ENCODE measurements around the gene HCN3.

The HCN3 gene

GRCh38 chr1:155300553-155301329 lies 23.5 kb downstream of the HCN3 start:
- Mint-ChIP-seq H3K27me3 (ENCODE audit: low read depth) (peaks cover 21% of the 10 kb centered on the region), H3K27ac (no peak overlapping the region), H3K9me3 (no peaks in the 10 kb centered on the region), H3K36me3 (ENCODE audit: low read depth) (no peaks in the 10 kb centered on the region), H3K4me1 (ENCODE audit: low read depth) (peaks cover 5% of the 10 kb centered on the region), H3K4me3 (no peak overlapping the region)
- no peak for DNase-seq (ENCODE audit: low spot score)

DNA sequence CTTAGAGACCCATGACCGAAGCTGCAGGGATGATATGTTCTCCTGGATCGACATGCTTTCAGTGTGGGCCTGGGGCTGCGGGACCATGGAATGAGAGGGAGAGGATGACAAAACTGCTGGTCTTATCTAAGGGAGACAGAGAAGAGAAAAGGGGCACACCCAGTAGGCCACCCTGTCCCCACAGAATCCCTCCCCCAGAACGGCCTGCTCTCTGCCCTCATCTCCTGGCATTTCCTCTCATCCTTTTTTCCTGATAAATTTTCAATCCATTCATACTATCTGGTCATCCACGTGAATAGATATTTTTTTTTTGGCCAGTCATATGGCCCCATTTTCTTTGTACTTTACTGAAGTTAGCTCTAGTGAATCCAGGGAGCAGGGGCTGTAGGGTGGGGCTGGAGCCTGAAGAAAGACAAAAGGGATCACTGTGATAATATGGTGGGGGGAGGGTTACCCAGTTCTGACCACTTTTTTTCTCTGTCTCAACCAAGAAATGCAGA lies 24.1 kb downstream of the HCN3 start, which contains the start of gene PKLR:
PKLR (minus strand) TSS at position 97 of the 500 bp plus-strand sequence; CDS start at position 54, 43 bp downstream.
- H3K27ac Mint-ChIP-seq = no peak within 1 kb of the TSS
- peaks cover 15% of the 10 kb centered on the region for H3K27me3 Mint-ChIP-seq (ENCODE audit: low read depth)
- H3K4me1 Mint-ChIP-seq (ENCODE audit: low read depth) = peaks cover 5% of the 10 kb centered on the region
- no peaks in the 10 kb centered on the region for H3K36me3 Mint-ChIP-seq (ENCODE audit: low read depth)
- no peak for DNase-seq (ENCODE audit: low spot score)
- no peak within 1 kb of the TSS for H3K4me3 Mint-ChIP-seq
- H3K9me3 Mint-ChIP-seq = no peaks in the 10 kb centered on the region

- Mint-ChIP-seq H3K9me3 (no peaks in the 10 kb centered on the region), H3K27ac (peak overlapping the region; percentile 22), H3K27me3 (ENCODE audit: low read depth) (no peaks in the 10 kb centered on the region), H3K4me1 (ENCODE audit: low read depth) (no peaks in the 10 kb centered on the region), H3K4me3 (no peak overlapping the region), H3K36me3 (ENCODE audit: low read depth) (peaks cover 6% of the 10 kb centered on the region)
- no peak for DNase-seq (ENCODE audit: low spot score)
Measured at GRCh38 chr1:155304558-155305063, 27.3 kb downstream of the HCN3 start.

GRCh38 chr1:155305881-155306391 lies 28.7 kb downstream of the HCN3 start:
- no peak for DNase-seq (ENCODE audit: low spot score)
- H3K9me3 Mint-ChIP-seq = no peaks in the 10 kb centered on the region
- H3K36me3 Mint-ChIP-seq (ENCODE audit: low read depth) = peaks cover 18% of the 10 kb centered on the region
- H3K27me3 Mint-ChIP-seq (ENCODE audit: low read depth) = no peaks in the 10 kb centered on the region
- peaks cover 11% of the 10 kb centered on the region for H3K4me1 Mint-ChIP-seq (ENCODE audit: low read depth)
- no peak overlapping the region for H3K4me3 Mint-ChIP-seq
- no peak overlapping the region for H3K27ac Mint-ChIP-seq

DNA sequence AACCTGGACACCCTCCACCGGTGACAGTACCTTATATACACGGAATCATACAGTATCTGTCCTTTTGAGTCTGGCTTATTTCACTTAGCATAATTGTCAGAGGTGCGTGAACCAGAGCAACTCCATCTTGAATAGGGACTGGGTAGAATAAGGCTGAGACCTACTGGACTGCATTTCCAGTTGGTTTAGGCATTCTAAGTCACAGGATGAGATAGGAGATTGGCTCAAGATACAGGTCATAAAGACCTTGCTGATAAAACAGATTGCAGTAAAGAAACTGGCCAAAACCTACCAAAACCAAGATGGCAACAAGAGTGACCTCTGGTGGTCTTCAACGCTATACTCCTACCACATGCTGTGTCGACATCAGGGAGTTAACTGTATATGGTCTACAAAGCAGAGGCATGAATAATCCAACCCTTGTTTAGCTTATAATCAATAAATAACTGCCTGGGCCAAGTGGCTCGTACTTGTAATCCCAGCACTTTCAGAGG lies 30.0 kb downstream of the HCN3 start:
- Mint-ChIP-seq H3K27ac (peak overlapping the region; percentile 55), H3K27me3 (ENCODE audit: low read depth) (no peaks in the 10 kb centered on the region), H3K36me3 (ENCODE audit: low read depth) (peaks cover 28% of the 10 kb centered on the region), H3K4me1 (ENCODE audit: low read depth) (peaks cover 18% of the 10 kb centered on the region), H3K4me3 (peak overlapping the region; percentile 42), H3K9me3 (no peaks in the 10 kb centered on the region)
- DNase-seq (ENCODE audit: low spot score) = no peak

DNA sequence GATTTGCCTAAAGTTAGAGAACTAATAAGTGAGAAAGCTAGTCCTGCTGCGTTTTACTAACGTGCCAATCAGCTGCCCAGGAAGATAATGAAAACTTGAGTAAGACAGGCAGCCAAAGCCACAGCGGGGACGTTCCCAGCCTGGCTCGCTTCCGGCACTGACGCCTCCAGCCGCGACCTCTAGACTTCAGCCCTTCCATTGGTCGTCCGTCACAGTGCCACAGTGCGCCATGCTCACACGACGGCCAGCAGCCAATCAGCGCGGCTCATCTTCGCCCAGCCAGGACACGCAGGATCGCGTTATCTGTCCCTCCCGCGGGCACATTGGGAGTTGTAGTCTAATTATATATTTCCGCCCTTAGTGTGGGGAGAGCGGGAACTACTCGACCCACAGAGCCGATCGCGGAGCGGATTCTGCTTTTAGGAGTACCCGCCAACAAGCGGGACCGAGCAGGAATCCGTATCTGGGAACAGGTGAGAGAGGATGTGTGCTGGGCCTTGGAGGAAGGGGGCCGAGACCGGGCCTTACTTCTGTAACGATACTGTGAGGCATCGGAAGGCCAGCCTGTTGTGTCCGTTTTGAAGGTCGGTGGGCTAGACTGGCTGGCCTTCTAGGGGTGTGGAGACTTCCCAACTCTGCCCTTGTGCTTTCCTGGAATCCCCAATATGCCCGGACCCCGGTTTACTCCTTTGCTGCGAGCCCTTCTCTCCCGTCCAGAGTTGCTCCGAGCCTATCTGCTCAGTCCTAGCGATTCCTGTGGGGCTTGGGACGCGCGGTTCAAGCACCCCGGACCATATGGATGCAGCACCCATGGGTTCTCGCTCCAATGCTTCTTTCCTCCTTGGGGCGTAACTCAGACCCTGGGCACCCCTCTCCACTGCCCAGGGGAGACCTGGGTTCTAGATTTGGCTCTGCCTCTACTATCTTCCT lies 31.5 kb downstream of the HCN3 start, which contains the start of gene FDPS:
FDPS (plus strand) TSS at position 374 of the 930 bp plus-strand sequence. CDS start 924 bp downstream, outside the sequence.
- Mint-ChIP-seq H3K27me3 (ENCODE audit: low read depth) (no peaks in the 10 kb centered on the region), H3K36me3 (ENCODE audit: low read depth) (peaks cover 40% of the 10 kb centered on the region)

GRCh38 chr1:155309423-155310021 lies 32.3 kb downstream of the HCN3 start:
- peaks cover 26% of the 10 kb centered on the region for H3K4me1 Mint-ChIP-seq (ENCODE audit: low read depth)
- H3K9me3 Mint-ChIP-seq = no peaks in the 10 kb centered on the region
- peak overlapping the region; percentile 98 for H3K4me3 Mint-ChIP-seq
- peaks cover 42% of the 10 kb centered on the region for H3K36me3 Mint-ChIP-seq (ENCODE audit: low read depth)
- H3K27me3 Mint-ChIP-seq (ENCODE audit: low read depth) = no peaks in the 10 kb centered on the region
- no peak for DNase-seq (ENCODE audit: low spot score)
- H3K27ac Mint-ChIP-seq = peak overlapping the region; percentile 95

More for the DNA sequence above, 31.5 kb downstream of the HCN3 start, which contains the start of gene FDPS:
- Mint-ChIP-seq H3K4me3 (peak within 1 kb of the TSS; percentile 98), H3K27ac (peak within 1 kb of the TSS; percentile 95), H3K4me1 (ENCODE audit: low read depth) (peaks cover 26% of the 10 kb centered on the region), H3K9me3 (no peaks in the 10 kb centered on the region)
- peak; percentile 99 for DNase-seq (ENCODE audit: low spot score)

DNA sequence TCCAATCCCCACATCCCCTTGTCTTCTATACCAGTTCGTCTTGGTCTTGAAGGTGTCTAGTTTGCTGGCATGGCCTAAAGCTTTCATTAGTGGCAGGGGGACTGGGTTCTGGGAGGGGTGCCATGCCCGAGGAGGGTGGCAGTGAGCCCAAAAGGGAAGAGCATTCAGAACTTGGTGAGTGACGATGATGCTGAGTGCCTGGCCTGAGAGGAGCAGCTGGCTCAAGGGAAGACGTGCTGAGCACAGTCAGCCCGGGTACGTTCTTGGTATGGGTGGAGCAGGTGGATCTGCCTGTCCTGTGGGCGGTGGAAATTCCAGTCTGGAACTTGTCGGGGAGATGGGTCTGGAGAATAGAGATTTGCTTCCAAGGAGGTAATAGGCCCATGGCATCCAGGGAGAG lies 36.0 kb downstream of the HCN3 start:
- H3K4me3 Mint-ChIP-seq = no peak overlapping the region
- peaks cover 29% of the 10 kb centered on the region for H3K4me1 Mint-ChIP-seq (ENCODE audit: low read depth)
- DNase-seq (ENCODE audit: low spot score) = no peak
- H3K27me3 Mint-ChIP-seq (ENCODE audit: low read depth) = no peaks in the 10 kb centered on the region
- H3K36me3 Mint-ChIP-seq (ENCODE audit: low read depth) = peaks cover 56% of the 10 kb centered on the region
- peak overlapping the region; percentile 34 for H3K27ac Mint-ChIP-seq
- H3K9me3 Mint-ChIP-seq = no peaks in the 10 kb centered on the region

- Mint-ChIP-seq H3K27me3 (ENCODE audit: low read depth) (no peaks in the 10 kb centered on the region), H3K36me3 (ENCODE audit: low read depth) (peaks cover 51% of the 10 kb centered on the region), H3K4me3 (no peak overlapping the region), H3K27ac (peak overlapping the region; percentile 45), H3K4me1 (ENCODE audit: low read depth) (peaks cover 35% of the 10 kb centered on the region), H3K9me3 (no peaks in the 10 kb centered on the region)
- DNase-seq (ENCODE audit: low spot score) = no peak
Measured at GRCh38 chr1:155316922-155317321, 39.7 kb downstream of the HCN3 start.

DNA sequence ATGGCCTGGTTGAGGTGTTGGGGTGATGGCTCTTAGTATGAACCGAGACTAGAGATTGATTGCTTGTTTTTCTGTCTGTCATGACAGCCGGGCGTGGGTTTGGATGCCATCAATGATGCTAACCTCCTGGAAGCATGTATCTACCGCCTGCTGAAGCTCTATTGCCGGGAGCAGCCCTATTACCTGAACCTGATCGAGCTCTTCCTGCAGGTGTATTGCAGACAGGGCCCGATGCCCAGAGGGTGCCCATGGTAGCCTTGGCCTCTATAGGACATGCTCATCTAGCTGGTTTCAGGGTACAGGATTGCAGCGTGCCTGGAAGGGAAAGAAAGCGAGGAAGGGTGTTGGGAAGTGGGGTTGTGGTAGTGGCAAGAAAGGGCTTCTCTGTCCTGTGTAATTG lies 40.8 kb downstream of the HCN3 start:
- Mint-ChIP-seq H3K27me3 (ENCODE audit: low read depth) (no peaks in the 10 kb centered on the region), H3K27ac (no peak overlapping the region), H3K36me3 (ENCODE audit: low read depth) (peaks cover 41% of the 10 kb centered on the region), H3K4me1 (ENCODE audit: low read depth) (peaks cover 38% of the 10 kb centered on the region), H3K9me3 (no peaks in the 10 kb centered on the region), H3K4me3 (no peak overlapping the region)
- DNase-seq (ENCODE audit: low spot score) = no peak

GRCh38 chr1:155319536-155319935 lies 42.3 kb downstream of the HCN3 start:
- Mint-ChIP-seq H3K9me3 (no peaks in the 10 kb centered on the region), H3K4me3 (peak overlapping the region; percentile 16), H3K27ac (peak overlapping the region; percentile 68), H3K4me1 (ENCODE audit: low read depth) (peaks cover 32% of the 10 kb centered on the region), H3K36me3 (ENCODE audit: low read depth) (peaks cover 34% of the 10 kb centered on the region), H3K27me3 (ENCODE audit: low read depth) (no peaks in the 10 kb centered on the region)
- no peak for DNase-seq (ENCODE audit: low spot score)

DNA sequence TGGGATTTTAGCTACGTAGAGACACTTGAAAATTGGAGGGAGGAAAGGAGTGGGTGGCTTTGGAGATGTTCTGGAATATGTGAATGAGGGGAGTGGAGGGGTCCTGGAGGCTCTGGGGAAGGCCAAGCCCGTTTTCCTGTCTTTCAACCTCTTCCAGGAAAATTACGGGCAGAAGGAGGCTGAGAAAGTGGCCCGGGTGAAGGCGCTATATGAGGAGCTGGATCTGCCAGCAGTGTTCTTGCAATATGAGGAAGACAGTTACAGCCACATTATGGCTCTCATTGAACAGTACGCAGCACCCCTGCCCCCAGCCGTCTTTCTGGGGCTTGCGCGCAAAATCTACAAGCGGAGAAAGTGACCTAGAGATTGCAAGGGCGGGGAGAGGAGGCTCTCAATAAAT lies 43.0 kb downstream of the HCN3 start:
- Mint-ChIP-seq H3K4me1 (ENCODE audit: low read depth) (peaks cover 32% of the 10 kb centered on the region), H3K27me3 (ENCODE audit: low read depth) (no peaks in the 10 kb centered on the region), H3K9me3 (no peaks in the 10 kb centered on the region), H3K27ac (peak overlapping the region; percentile 68), H3K4me3 (peak overlapping the region; percentile 68), H3K36me3 (ENCODE audit: low read depth) (peaks cover 29% of the 10 kb centered on the region)
- DNase-seq (ENCODE audit: low spot score) = no peak

Measured in T-helper 2 cell treated with Interferon-gamma antibody and Interleukin-4, amounts not matched to agents 5 μg/mL and 100 μg/mL, for 36 hours (primary cell).